Muscle of arm (tissue), 12 donors: Measurements from ENCODE around the gene PI16. TPM values are rescaled to one million over a fixed set of nuclear protein-coding genes. Genes with fewer than 3 reads are reported as not detected.
"Not testable (repeated sequence)": the region's sequence is repeated elsewhere in the genome, so short reads cannot be mapped to it uniquely, and the experiment has no call there.

Experiments
- DNase-seq: peaks from one replicate; pipeline ENCODE4 v3.0.0-alpha.2; 2013
- polyA plus RNA-seq, 12 donors: library from polyadenylated mRNA; unstranded; fragments of 120-200 nt; gene quantifications; one replicate each; pipeline ENCODE4 v1.2.1, GENCODE V29; 2013; ENCODE audit not compliant: insufficient read length in 12 of 12

The PI16 gene
- polyA plus RNA-seq, 12 donors, result 5.1 to 65.3 (median 10.9) TPM; not detected in 1

DNA sequence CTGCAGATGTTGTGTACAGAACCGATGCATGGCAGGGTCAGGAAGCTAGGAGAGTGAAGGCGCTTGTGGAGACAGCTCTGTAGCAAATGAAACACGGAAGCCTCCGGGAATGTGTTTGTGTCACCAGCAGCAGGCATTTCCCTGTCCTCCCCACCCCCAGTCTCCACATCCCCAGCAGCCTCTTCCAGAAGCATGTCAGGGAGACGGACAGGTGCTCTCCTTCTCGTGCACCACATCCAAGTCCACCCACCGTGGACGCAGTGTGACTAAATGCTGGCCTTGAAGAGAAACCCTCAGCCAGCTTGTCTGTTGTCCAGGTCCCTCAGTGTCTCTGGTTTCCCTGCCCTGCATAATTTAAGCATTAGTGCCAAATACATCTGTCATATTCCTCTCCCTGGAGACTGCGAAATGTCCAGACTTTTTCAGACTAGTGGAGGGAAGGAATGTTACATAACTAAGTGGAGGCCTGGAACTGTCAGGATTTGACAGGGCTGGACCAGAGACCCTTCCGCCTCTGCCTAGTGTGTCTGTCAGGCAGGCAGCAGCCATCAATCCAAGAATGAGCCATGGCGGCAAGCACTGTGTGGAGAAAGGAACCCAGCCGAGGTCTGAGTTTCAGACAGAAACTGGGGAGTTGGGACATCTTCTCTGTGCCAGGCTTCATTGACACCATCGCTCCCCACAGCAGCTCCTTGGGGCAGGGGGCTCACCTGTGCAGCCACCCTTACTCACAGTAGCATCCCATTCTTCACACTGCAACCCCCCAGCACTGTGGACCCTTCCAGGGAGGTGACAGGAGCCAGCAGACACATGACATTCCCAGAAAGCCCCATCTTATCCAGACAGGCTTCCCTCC is 26.6 kb upstream of the PI16 start:
- DNase-seq, result no peak

DNA sequence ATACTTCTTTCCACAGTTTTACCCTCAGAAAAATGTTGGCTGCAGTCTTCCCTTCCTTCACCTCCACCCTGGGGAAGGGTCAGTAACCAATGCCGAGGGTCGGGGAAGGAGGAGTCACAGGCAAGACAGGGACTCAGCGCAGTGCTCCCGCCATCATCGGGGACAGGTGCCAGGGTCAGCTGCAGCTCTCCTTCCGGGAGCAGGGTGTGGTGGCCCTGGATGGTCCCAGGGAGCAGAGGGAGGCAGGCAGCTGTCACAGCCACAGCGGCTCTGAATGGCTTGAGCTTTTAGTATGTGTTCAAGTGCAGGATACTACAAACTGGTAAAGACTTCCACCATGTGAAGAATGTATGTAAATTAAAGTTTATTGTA is 26.0 kb upstream of the PI16 start:
- DNase-seq, result no peak

DNA sequence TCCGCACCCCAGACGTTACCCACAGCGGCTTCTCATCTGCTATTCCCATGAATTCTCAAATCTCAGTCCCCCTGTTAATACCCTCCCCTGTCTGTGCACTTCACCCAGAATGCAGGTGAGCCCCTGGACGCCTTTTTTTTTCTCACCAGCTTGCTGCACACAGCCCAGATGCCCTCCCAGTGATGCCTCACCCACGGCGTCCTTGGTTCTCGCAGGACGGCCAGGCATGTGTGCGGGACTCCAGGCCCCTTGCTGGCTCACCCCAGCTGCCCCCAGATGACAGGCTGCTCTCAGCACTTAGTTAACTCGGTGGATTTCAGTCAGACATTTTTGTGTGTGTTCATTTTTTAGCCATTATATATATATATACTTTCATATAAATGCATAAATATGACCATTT is 25.4 kb upstream of the PI16 start:
- DNase-seq, result no peak

DNA sequence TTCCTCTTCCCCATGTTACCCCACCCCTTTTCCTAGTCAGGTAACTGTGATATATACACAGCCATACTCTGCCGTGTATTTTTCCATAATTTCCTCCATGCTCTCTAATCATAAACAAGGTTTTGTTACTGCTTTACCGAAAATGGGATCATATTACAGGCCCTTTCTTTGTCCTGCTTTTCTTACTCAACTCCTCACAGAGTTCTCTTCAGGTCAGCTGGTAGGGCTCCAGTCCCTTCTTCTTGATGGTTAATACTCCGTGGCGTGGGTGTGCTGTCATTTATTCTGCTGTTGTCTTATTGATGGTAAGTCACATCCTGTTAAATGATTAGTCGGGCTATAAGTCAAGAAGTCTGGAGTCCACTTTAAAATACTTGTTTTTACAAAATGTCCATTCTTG is 24.9 kb upstream of the PI16 start:
- DNase-seq, result no peak

DNA sequence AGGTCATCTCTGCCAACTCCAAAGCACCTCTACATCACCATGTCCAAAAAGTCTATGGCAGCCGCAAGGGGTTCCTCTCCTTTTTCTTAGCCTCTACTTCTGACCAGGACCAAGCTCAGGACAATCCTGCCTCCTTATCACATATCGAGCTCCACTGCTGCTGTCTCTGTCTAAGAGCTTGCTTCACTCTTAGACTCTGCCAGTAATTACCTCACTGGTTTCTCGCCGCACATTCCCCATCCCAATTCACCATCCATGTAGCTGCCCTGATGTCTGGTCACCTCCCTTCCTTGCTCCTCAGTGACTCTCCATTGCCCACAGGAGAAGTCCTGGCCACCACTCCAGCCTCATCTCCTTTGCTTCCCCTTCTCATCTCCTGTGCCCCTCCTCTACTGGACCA is 24.1 kb upstream of the PI16 start:
- DNase-seq, result no peak

DNA sequence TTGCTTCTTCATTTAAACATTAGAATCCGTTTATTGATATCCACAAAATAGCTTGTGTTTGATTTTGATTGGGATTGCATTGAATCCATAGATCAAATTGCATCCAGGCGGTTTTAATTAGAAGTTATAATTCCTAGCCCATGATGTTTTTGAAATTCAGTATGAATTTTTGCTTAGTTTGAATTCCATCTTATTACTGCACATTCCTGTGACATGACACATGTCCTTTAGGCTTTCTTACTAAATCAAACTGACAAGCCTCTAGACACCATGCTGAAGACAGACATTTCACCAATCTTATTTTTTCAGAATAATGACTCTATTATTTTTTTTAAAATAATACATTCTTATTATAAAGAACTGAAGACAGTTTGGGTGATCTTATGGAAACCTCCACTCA is 21.4 kb upstream of the PI16 start:
- DNase-seq, result no peak

DNA sequence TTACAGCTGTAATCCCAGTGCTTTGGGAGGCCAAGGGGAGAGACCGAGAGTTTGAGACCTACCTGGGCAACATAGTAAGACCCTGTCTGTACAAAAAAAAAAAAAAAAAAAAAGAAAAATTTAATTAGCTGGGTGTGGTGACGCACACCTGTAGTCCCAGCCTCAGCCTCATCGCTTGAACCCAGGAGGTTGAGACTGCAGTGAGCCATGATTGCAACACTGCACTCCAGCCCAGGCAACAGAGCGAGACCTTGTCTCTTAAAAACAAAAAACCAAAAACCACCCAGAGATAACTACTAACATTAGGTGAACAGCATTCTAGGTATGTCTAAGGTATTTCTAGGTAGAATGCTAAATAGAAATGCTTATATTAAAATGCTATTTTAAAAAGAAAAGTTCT is 21.0 kb upstream of the PI16 start:
- DNase-seq, result no peak

DNA sequence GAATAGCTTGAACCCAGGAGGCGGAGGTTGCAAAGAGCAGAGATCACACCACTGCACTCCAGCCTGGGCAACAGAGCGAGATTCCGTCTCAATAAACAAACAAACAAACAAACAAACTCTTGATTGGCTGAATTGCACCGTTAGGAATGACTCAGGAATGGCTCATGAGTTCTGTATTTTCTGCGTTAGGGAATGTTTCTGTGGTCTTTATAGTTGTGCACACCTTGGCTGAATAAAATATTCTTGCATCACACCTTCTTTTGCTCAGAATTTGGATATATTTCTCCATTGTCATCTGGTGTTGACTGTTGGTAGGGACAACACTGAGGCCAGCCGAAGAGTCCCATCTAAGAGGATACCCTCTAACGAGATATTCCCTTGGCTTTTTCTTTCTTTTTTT is 19.6 kb upstream of the PI16 start:
- DNase-seq, result no peak

DNA sequence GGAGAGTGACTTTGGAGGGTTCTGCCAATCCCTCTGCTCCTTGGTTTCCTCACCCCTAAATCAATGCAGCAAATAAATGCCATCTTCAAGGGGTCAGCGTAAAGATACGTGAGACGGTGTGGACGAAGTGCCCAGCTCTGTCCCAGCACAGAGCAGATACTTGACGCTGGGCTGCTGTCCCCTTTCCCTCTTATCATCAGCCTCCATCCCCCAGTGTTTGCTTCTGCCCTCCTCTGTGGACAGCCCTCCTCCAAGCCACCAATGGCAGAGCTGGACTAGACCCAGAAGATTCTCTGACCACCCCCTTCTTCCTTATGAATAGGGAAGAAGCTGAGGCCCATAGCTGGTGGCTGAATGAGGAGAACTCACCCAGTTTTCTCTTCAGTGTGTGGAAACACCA is 17.7 kb upstream of the PI16 start:
- DNase-seq, result no peak

DNA sequence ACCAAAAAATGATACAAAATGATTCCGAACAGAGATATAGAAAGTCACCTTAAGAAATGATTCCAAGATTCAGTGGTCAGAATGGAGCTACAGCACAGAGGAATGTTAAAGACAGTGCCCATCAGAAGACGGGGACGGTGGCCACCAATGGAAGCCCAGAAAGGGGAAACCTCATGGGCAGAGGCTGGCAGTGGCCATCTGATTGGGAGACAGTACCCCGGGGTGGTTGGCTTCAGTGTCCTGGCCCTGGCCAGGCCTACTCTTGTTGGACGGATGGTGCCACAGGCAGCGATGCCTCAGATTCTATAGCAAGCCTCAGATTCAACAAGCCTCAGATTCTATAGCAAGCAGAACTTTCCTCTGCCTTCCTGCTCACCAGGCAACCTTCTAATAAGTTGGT is 16.6 kb upstream of the PI16 start:
- no peak for DNase-seq

DNA sequence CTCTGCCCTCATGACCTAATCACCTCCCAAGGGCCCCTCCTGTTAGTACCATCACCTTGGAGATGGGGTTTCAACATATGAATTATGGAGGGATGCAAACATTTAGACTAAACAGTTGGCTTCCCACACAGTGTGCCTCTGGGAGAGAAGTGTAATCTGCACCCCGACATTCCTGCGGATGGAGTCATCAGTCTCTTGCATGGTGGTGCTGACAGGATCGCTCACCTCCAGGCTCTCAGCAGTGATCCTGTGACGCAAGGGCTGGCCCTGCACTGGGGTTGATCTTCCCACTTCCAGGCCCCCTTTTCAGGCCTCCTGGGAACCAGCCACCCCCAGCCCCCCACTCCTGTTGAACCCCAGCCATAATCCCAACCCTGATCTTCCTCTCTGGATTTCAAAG is 16.0 kb upstream of the PI16 start:
- DNase-seq, result no peak

DNA sequence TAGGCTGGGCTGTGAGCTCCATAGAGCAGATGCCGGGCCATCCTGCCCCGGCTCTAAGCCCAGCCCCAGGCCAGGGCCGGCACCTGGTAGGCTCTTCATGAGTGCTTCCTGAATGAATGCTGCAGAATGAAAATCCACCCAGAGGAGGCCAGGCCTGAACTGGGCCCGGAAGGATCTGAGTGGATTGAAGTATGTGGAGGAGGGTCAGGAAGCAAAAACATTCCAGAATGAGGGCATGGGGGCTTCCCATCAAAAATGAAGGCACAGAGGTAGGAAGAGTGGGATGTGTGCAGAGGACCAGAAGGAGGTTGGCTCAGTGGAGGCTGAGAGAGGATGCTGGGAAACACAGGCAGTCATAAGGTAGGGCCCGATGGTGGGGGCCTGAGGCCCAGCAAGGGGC is 15.5 kb upstream of the PI16 start:
- not testable (repeated sequence) for DNase-seq

DNA sequence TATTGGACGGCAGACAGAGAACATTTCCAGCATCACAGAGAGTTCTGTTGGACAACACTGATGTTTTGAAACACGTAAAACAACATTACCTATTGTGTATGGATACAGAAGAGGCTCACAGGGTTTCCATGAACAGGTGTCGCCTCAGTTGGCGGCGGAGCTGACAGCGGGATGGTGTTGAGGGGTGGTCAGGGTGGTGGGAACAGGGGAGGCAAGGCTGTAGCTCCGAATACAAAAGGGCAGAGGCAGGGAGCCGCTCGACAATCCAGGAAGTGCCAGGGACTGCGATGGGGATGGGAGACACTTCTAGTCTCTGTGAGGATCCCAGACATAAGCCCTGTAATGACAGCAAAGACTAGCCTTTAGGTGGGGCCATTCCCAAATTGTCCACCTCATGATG is 14.5 kb upstream of the PI16 start:
- DNase-seq, result no peak

DNA sequence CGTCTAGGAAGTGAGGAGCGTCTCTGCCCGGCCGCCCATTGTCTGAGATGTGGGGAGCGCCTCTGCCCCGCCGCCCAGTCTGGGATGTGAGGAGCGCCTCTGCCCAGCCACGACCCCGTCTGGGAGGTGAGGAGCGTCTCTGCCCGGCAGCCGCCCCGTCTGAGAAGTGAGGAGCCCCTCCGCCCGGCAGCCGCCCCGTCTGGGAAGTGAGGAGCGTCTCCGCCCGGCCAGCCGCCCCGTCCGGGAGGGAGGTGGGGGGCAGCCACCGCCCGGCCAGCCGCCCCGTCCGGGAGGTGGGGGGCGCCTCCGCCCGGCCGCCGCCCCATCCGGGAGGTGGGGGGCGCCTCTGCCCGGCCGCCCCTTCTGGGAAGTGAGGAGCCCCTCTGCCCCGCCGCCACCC is 13.0 kb upstream of the PI16 start:
- DNase-seq, result not testable (repeated sequence)

DNA sequence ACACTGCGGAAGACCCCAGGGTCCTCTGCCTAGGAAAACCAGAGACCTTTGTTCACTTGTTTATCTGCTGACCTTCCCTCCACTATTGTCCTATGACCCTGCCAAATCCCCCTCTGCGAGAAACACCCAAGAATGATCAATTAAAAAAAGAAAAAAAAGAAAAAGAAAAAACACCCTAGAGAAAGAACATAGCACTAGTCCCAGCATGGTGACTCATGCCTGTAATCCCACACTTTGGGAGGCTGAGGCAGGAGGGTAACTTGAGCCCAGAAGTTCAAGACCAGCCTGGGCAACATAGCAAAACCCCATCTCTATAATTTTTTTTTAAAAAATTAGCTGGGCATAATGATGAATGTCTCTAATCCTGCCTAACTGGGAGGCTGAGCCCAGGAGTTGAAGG is 12.2 kb upstream of the PI16 start:
- DNase-seq, result not testable (repeated sequence)

DNA sequence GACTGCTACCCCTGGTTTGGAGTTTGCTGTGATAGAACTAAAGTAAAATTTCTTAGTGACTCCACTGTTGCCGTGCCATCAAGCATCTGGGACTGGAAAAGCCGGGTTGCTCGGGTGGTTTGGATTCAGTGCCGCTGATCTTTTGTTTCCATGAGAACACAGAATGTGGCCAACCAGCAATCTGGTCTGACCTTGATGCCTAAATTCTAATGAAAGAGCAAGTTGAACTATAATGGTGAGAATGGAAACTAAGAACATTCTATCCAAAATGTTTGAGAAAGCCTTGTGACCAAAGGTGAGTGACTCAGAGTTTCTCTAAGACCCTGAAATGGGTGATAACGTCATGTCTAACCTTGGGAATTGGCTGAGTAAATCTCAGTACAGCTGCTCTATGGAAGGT is 9.9 kb upstream of the PI16 start:
- DNase-seq, result no peak

DNA sequence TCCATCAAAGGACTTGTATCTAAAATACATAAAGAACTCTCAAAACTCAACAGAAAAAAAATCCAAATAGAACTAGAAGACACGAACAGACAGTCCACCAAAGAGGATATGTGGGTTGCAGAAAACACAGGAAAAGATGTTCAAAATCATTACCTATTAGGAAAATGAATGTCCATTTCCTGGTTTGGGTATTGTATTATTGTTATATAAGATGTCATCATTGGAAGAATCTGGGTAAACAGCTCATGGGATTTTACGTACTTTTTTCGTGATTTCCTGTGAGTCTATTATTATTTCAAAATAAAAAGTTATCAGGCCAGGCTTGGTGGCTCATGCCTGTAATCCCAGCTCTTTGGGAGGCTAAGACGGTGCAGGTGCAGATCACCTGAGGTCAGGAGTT is 9.2 kb upstream of the PI16 start:
- no peak for DNase-seq

DNA sequence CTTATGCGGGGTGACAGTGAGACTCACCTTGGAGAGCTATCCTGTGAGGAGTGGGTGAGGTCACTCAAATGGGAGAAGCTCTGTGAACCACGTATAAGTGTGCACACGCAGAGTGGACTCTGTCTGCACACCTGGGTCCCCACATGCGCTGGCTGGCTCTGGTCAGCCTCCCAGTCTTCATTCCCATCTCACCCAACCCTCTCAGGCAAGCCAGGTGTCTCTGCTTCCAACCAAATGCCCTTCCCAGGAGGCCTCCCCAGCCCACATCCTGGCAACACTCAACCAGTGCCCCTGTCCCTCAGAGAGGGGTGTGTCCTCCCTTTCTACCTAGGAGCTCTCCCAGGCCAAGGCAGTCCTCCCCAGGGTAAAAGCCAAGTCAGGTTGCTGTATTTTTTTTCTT is 8.0 kb upstream of the PI16 start:
- no peak for DNase-seq

DNA sequence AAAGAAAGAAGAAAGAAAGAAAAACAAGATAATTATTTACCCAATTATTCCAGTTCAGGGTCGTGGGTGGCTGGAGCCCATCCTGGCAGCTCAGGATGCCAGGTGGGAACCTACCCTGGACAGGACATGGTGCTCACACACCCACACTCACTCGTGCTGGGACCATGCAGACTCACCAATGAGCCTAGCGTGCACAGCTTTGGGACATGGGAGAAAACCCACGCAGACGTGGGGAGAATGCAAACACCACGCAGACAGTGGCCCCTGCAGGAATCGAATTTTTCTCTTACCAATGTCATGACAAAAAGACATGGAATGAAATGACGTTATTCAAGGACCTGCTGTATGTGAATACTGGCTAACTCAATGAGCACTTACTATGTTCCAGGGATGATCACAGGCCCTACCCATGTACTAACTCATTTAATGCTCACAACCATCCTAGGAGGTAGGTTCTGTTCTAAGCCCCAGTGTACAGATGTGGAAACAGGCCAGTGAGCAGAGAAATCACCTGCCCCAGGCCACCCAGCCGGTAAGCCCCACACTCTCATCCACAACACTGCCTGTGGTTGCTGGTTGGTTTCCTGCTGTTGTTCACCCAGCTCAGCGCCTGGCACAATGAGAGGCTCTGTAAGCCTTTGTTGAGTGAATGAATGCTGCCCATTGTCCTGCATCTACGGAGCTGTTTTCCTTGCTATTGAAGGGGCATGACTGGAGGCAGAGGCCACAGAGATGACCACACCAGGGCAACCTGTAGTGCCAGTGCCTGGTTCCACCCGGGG is 6.8 kb upstream of the PI16 start:
- DNase-seq, result no peak

DNA sequence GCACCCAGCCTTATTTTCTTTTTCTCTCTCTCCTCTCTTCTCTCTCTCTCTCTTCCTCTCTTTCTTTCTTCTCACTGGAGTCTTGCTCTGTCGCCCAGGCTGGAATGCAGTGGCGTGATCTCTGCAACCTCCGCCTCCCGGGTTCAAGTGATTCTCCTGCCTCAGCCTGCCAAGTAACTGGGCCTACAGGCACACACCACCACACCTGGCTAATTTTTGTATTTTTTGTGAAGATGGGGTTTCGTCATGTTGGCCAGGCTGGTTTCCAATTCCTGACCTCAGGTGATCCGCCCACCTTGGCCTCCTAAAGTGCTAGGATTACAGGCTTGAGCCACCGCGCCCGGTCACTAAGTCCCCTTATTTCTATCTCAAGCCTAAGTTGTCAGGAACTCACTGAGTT is 5.5 kb upstream of the PI16 start:
- DNase-seq, result not testable (repeated sequence)

DNA sequence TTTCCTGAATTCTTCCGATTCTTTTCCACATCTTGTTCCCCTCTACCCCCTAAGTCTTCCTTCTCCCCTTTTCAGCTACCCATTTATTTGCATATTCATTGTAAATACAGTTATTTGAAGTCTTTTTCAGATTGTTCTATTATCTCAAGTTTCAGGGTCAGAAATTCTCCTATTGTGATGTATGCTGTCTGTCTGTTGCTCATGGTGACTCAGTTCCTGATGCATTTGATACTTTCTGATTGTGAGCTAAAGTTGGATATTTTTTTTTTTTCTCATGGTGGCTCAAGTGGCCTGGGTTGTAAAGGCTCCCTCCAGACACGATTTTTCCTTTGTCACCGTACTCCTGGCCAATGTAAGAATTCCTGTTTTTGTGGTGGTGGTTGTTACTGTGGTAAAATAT is 4.9 kb upstream of the PI16 start:
- DNase-seq, result no peak

DNA sequence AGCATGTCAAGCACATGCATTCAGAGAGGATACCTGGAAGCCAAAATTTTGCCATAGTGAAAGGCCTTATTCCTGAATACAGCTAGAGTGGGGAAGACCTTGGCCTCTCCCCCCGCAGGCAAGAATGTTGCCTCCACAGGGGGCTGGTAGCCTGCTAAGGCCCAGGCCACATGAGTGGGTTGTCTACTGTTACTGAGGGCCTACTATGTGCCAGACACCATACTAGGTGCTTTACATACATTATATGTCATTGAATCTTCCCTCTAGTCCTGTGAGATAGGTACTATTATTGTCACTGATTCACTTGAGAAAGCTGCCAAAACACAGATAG is 642 bp upstream of the PI16 start:
- no peak for DNase-seq

DNA sequence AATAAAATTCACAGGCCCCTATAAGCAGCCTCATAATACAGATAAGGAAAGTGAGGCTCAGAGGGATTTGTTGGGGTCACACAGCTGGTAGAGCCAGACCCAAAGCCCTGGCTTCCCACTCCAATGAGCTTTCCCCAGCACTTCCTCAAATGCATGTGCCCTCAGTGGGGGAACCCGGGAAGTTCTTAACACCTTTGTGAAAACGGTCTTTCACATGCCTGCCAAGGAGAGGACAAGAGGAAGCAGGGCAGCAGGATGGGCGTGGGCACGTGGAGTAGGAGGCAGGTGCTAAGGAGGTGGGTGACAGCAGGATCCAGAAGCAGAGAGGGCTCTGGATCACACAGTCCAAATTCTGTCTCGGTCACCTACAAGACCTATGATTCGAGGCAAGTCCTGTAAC is 598 bp downstream of the PI16 start:
- DNase-seq, result no peak
